ENCODE measurements around the gene CTSE. TPM values are rescaled to one million over a fixed set of nuclear protein-coding genes. Genes with fewer than 3 reads are reported as not detected.

The CTSE gene
- total and polyA plus RNA-seq, 2 of the 4 experiments (the other 2 are of a cell fraction) = not detected

DNA sequence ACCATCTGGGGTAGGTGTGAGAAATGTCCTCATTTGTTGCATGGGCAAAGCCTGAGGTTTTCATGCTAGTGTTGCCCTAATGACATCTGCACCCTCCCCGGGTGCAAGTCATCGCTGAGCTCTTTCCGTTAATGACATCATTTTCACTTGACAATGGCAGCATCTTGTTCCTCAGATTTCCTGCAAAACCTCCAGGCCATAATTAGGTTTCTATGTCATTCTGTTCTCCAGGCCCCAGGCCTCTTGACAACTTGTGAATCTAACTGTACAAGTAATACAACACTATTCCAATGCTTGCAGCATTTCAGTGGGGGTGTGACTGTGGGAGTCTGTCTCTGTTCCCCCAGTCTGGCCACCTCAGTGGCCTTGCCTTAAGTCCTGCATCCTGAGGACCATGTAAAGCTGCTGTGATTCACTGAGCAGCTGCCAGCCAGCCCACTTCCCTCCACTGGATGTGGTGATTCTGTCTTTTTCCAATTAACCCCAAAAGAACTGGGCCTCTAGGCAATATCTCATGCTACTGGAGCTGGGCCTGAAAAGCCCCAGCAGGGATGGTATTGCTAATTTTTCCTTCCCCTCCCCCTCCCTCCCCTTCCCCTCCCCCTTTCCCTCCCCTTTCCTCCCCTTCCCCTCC, 43.3 kb downstream of the CTSE start:
- Histone ChIP-seq H3K9me1 (ENCODE audit: insufficient read depth, low read length) (no peaks in the 10 kb centered on the region), H3K9me3 (ENCODE audit: control insufficient read depth, insufficient read depth, low read length) (no peaks in the 10 kb centered on the region), H3K79me1 (ENCODE audit: low read depth in 1 of 2, low read length in 2 of 2) (no peaks in the 10 kb centered on the region), H2BK120ac (ENCODE audit: low read depth, low read length) (no peak overlapping the region), H2AK5ac (ENCODE audit: low read depth, low read length) (no peak overlapping the region), H3K27me3 (ENCODE audit: control insufficient read depth, insufficient read depth, low read length) (no peaks in the 10 kb centered on the region), H2AK9ac (replicated peaks; ENCODE audit: low read depth, low read length, poor library complexity) (no peak overlapping the region), H3K36me3 (ENCODE audit: control insufficient read depth, insufficient read depth, low read length) (no peaks in the 10 kb centered on the region; the same call in 1 of the 2 replicates), H3K4me2 (ENCODE audit: low read depth, low read length) (no peak overlapping the region), H4K20me1 (ENCODE audit: insufficient read depth, low read length) (no peaks in the 10 kb centered on the region; the same call in 1 of the 2 replicates), H4K5ac (ENCODE audit: low read depth, low read length) (no peak overlapping the region), H3K4ac (ENCODE audit: low read depth, low read length) (no peak overlapping the region), H4K8ac (ENCODE audit: low read depth in 2 of 2, low read length in 2 of 2) (no peak overlapping the region), H3K23ac (ENCODE audit: low read depth, low read length) (no peak overlapping the region), H2BK20ac (ENCODE audit: low read depth, low read length) (no peak overlapping the region), H3K27ac (ENCODE audit: insufficient read depth, low read length) (no peak overlapping the region), H3K4me3 (ENCODE audit: insufficient read depth, low read depth, low read length) (no peak overlapping the region), H4K91ac (ENCODE audit: insufficient read depth, low read depth, low read length) (no peak overlapping the region), H3K18ac (ENCODE audit: low read depth, low read length) (no peak overlapping the region), H2BK15ac (ENCODE audit: low read depth, low read length) (no peak overlapping the region), H3K14ac (replicated peaks; ENCODE audit: low read depth, low read length) (no peak overlapping the region), H3K56ac (ENCODE audit: extremely low read depth, insufficient read depth, low read length) (no peak overlapping the region), H3K4me1 (ENCODE audit: control insufficient read depth, insufficient read depth, low read length) (no peaks in the 10 kb centered on the region), H2AFZ (replicated peaks; ENCODE audit: low read length, poor library complexity) (no peak overlapping the region), H2BK5ac (ENCODE audit: low read depth, low read length, poor library complexity, severe bottlenecking) (no peak overlapping the region), H3K9ac (ENCODE audit: low read depth, low read length) (no peak overlapping the region)
- intact Hi-C loops (cut with micrococcal nuclease) (no loop called here), in situ Hi-C loops (cut with MboI; ENCODE audit: low sequenced_read_pairs) (loop anchor here (5.0 to 10.0 kb wide), 3 partner anchors 122 to 326 kb away; no protein-coding TSS in a partner anchor), dilution Hi-C loops (cut with HindIII; ENCODE audit: low sequenced_read_pairs, unreplicated experiment) (no loop called here)
- ATAC-seq (ENCODE audit: low read depth) (no peak), DNase-seq (no peak)
- WGBS, 2 experiments (ENCODE audit: extremely low coverage in 2 of 2, insufficient read length in 1 of 2) = 85% methylated on average over 2 of the region's 3 CpGs; no CpG with 5 or more reads in 1 of the 2 experiments
- POLR2A ChIA-PET (ENCODE audit: unreplicated experiment) = interaction anchor here (0.5 kb wide), 1 partner anchor 56 kb away, joined by 3 read pairs; no protein-coding TSS in a partner anchor
- TF ChIP-seq, protein P1, sequence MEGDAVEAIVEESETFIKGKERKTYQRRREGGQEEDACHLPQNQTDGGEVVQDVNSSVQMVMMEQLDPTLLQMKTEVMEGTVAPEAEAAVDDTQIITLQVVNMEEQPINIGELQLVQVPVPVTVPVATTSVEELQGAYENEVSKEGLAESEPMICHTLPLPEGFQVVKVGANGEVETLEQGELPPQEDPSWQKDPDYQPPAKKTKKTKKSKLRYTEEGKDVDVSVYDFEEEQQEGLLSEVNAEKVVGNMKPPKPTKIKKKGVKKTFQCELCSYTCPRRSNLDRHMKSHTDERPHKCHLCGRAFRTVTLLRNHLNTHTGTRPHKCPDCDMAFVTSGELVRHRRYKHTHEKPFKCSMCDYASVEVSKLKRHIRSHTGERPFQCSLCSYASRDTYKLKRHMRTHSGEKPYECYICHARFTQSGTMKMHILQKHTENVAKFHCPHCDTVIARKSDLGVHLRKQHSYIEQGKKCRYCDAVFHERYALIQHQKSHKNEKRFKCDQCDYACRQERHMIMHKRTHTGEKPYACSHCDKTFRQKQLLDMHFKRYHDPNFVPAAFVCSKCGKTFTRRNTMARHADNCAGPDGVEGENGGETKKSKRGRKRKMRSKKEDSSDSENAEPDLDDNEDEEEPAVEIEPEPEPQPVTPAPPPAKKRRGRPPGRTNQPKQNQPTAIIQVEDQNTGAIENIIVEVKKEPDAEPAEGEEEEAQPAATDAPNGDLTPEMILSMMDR (conservative IDR thresholded peaks at IDR 0.05; ENCODE audit: low read depth, low read length) = no peak
- TF ChIP-seq MAFK (IDR thresholded peaks at IDR 0.05; ENCODE audit: low read depth, low read length) = no peak
- no peak for TF ChIP-seq RCOR1 (IDR thresholded peaks at IDR 0.05; ENCODE audit: insufficient replicate concordance, low read length)
- no peak for TF ChIP-seq BHLHE40 (IDR thresholded peaks at IDR 0.05; ENCODE audit: low read depth, low read length)
- TF ChIP-seq CHD1 (IDR thresholded peaks at IDR 0.05; ENCODE audit: low read depth, low read length) = no peak
- no peak for TF ChIP-seq RFX5 (IDR thresholded peaks at IDR 0.05; ENCODE audit: low read depth, low read length)
- TF ChIP-seq SMC3 (IDR thresholded peaks at IDR 0.05; ENCODE audit: low read depth, low read length) = no peak
- no peak for TF ChIP-seq POLR2A (IDR thresholded peaks at IDR 0.05; ENCODE audit: low read depth, low read length)
- no peak for TF ChIP-seq RAD21 (IDR thresholded peaks at IDR 0.05; ENCODE audit: low read length)
- no peak for TF ChIP-seq MXI1 (IDR thresholded peaks at IDR 0.05; ENCODE audit: borderline replicate concordance, low read depth, low read length)
- TF ChIP-seq, protein P2, sequence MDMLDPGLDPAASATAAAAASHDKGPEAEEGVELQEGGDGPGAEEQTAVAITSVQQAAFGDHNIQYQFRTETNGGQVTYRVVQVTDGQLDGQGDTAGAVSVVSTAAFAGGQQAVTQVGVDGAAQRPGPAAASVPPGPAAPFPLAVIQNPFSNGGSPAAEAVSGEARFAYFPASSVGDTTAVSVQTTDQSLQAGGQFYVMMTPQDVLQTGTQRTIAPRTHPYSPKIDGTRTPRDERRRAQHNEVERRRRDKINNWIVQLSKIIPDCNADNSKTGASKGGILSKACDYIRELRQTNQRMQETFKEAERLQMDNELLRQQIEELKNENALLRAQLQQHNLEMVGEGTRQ (IDR thresholded peaks at IDR 0.05; ENCODE audit: low read depth, low read length) = no peak
- no peak for TF ChIP-seq NFE2L2 (IDR thresholded peaks at IDR 0.05; ENCODE audit: low read depth, low read length)
- TF ChIP-seq CEBPB (IDR thresholded peaks at IDR 0.05; ENCODE audit: low read depth, low read length) = no peak
- TF ChIP-seq, protein P3, sequence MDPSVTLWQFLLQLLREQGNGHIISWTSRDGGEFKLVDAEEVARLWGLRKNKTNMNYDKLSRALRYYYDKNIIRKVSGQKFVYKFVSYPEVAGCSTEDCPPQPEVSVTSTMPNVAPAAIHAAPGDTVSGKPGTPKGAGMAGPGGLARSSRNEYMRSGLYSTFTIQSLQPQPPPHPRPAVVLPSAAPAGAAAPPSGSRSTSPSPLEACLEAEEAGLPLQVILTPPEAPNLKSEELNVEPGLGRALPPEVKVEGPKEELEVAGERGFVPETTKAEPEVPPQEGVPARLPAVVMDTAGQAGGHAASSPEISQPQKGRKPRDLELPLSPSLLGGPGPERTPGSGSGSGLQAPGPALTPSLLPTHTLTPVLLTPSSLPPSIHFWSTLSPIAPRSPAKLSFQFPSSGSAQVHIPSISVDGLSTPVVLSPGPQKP (IDR thresholded peaks at IDR 0.05; ENCODE audit: borderline replicate concordance, low read depth, low read length) = no peak
- no peak for TF ChIP-seq FOS (IDR thresholded peaks at IDR 0.05; ENCODE audit: low read depth, low read length)
- no peak for TF ChIP-seq MAZ (IDR thresholded peaks at IDR 0.05; ENCODE audit: borderline replicate concordance, low read depth, low read length)
- no TSS peak for BruUV-seq (replicated peaks)
- CTCF ChIA-PET = interaction anchor here (1.0 kb wide), 1 partner anchor 123 kb away, joined by 8 read pairs; no protein-coding TSS in a partner anchor
